Fibroblast of the aortic adventitia (primary cell): ENCODE data around the gene ACSF3. TPM values are rescaled to one million over a fixed set of nuclear protein-coding genes. Genes with fewer than 3 reads are reported as not detected.

Experiments
- DNase-seq: peaks from one replicate; pipeline ENCODE4 v3.0.0-alpha.2; 2010; ENCODE audit warnings: low read depth
- H3K4me3 ChIP-seq: 2 replicates; pipeline ENCODE4 v1.5.1; 2011; ENCODE audit warnings: low read depth, mild to moderate bottlenecking, control low read depth, low read length, moderate library complexity
- total RNA-seq: library from RNA; depleted of rRNA; stranded (reverse); fragments of >200 nt; gene quantifications from 2 replicates; pipeline ENCODE4 v1.2.3, GENCODE V29; 2012; ENCODE audit warnings: low replicate concordance
- TF ChIP-seq, protein P1 (sequence below): IDR thresholded peaks from 2 replicates; pipeline ENCODE4 v1.5.1; 2011; ENCODE audit warnings: mild to moderate bottlenecking, low read length, control low read depth, inconsistent platforms; ENCODE audit not compliant: insufficient read depth

ACSF3 gene
- total RNA-seq, 1 donor = 17.6 TPM

DNA sequence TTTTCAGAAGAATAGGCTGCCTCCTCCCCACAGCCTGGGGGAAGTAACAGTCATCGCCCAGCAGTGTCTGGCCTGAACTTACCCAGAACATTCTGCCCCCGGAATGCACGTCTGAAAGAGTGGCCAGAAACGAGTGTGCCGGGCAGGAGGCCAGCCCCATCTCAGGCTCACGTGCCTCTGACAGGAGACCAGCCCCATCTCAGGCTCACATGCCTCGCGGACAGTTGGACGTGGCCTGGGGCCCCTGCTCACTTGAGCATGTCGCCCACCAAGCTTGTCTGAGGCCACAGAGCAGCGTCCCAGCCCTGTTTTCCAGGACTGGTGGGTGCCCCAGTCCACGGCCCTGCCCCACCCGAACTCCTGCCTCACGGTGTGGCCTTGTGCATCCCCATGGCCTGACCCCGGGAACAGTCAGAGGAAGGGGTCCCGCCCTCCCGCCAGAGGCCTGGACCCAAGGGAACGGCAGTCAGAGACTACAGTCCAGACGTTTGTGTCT, 61.6 kb downstream of the ACSF3 start:
- peak; percentile 81 for DNase-seq
- no peak overlapping the region for H3K4me3 ChIP-seq
- TF ChIP-seq, protein P1, sequence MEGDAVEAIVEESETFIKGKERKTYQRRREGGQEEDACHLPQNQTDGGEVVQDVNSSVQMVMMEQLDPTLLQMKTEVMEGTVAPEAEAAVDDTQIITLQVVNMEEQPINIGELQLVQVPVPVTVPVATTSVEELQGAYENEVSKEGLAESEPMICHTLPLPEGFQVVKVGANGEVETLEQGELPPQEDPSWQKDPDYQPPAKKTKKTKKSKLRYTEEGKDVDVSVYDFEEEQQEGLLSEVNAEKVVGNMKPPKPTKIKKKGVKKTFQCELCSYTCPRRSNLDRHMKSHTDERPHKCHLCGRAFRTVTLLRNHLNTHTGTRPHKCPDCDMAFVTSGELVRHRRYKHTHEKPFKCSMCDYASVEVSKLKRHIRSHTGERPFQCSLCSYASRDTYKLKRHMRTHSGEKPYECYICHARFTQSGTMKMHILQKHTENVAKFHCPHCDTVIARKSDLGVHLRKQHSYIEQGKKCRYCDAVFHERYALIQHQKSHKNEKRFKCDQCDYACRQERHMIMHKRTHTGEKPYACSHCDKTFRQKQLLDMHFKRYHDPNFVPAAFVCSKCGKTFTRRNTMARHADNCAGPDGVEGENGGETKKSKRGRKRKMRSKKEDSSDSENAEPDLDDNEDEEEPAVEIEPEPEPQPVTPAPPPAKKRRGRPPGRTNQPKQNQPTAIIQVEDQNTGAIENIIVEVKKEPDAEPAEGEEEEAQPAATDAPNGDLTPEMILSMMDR = no peak

GRCh38 chr16:89155851-89156739, 62.4 kb downstream of the ACSF3 start:
- H3K4me3 ChIP-seq = no peak overlapping the region
- no peak for DNase-seq
- TF ChIP-seq, protein P1 = no peak

DNA sequence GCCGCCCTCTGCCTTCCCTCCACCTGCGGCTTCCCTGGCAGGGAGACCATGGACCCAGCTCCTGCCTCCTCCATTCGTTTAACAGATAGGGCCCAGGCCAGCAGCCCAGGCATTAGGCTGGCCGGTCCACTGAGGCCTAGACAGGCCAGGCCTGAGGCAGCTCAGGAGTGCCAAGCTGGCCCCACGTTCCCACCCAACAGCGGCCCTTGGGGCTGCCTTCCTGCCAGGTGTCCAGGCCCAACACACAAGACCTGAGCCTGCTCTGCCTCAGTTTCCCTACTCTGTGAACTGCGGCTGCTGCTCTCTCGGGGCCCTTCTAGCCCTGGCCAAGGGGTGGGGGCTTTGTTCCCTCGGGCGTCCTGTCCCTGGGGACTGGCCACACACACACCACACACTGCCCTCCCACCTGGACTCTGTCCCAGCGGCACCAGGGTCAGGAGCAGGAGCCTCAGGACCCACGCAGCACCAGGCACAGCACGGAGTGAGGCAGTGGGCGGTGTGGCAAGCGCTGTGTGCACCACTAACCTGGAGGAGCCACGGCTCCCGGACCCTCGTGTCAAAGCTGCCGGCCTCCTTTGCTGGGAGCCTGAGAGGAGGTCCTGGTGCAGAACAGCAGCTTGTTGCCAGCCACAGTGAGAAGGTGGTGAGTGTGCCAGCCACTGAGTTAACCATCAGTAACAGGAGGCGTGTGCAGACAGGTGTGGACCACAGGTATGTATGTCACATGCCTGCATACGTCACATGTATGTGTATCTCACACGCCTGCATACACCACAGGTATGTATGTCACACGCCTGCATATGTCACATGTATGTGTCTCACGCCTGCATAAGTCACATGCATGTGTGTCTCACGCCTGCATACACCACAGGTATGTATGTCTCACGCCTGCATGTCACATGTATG, 63.3 kb downstream of the ACSF3 start:
- no peak for DNase-seq
- no peak overlapping the region for H3K4me3 ChIP-seq
- TF ChIP-seq, protein P1 = no peak

DNA sequence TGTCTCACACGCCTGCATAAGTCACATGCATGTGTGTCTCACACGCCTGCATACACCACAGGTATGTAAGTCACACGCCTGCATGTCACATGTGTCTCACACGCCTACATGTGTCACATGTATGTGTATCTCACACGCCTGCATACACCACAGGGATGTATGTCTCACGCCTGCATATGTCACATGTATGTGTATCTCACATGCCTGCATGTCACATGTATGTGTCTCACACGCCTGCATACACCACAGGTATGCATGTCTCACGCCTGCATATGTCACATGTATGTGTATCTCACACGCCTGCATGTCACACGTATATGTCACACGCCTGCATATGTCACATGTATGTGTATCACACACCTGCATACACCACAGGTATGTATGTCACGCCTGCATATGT, 64.1 kb downstream of the ACSF3 start:
- TF ChIP-seq, protein P1 = no peak
- no peak for DNase-seq
- H3K4me3 ChIP-seq = no peak overlapping the region

- TF ChIP-seq, protein P1 = no peak
- DNase-seq = no peak
Observed at GRCh38 chr16:89159066-89159849, 65.6 kb downstream of the ACSF3 start.

GRCh38 chr16:89159850-89160354, 66.2 kb downstream of the ACSF3 start:
- no peak for DNase-seq
- H3K4me3 ChIP-seq = no peak overlapping the region
- TF ChIP-seq, protein P1 = no peak

More at GRCh38 chr16:89159066-89159849, 65.6 kb downstream of the ACSF3 start:
- H3K4me3 ChIP-seq = no peak overlapping the region
